Colon (tissue), 2 donors: ENCODE measurements around the gene VPS9D1.

ENCODE experiments used
- FAIRE-seq: peaks from 2 replicates; lab custom pipeline; 2012; peaks lifted over from hg19 to GRCh38; lab: Jason Lieb, UNC
- donor health status: control.
- donor health status: control.

VPS9D1 gene

GRCh38 chr16:89732918-89733242, 12.2 kb upstream of the VPS9D1 start:
- no peak for FAIRE-seq

- no peak for FAIRE-seq
Observed at GRCh38 chr16:89732142-89732917, 11.6 kb upstream of the VPS9D1 start.

DNA sequence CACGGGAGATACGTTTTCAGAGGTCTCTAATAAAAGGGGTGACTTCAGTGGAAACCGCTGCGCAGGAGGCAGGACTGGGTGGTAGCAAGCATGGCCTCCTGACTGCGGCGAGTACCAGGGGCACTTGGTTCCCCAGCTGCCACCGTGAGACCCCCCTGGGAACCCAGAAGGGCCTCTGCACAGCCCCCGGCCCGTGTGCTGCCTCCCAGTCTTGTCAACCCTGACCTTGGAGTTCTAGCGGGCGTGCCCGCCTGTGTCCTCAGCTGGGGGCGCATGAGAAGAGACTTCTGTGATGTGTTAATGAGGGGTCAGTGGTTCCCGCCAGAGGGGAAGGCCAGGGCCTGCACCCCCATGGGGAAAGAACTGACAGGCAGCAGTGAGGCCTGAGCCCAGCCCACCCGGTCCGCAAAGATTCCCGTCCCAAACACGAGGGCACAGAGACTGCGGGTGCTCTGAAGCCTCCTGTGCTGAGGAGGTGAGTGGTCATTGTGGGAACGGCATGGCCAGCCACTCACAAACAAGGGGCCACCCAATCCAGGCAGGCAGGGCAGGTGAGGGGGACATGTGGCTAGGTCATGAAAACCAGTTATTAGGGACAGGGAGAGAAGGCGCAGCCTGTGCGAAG, 10.0 kb upstream of the VPS9D1 start:
- no peak for FAIRE-seq

- no peak for FAIRE-seq
Observed at GRCh38 chr16:89729863-89730593, 9.3 kb upstream of the VPS9D1 start.

GRCh38 chr16:89729293-89729692, 8.6 kb upstream of the VPS9D1 start:
- FAIRE-seq = no peak

- FAIRE-seq = no peak
Observed at GRCh38 chr16:89727406-89728120, 6.9 kb upstream of the VPS9D1 start.

DNA sequence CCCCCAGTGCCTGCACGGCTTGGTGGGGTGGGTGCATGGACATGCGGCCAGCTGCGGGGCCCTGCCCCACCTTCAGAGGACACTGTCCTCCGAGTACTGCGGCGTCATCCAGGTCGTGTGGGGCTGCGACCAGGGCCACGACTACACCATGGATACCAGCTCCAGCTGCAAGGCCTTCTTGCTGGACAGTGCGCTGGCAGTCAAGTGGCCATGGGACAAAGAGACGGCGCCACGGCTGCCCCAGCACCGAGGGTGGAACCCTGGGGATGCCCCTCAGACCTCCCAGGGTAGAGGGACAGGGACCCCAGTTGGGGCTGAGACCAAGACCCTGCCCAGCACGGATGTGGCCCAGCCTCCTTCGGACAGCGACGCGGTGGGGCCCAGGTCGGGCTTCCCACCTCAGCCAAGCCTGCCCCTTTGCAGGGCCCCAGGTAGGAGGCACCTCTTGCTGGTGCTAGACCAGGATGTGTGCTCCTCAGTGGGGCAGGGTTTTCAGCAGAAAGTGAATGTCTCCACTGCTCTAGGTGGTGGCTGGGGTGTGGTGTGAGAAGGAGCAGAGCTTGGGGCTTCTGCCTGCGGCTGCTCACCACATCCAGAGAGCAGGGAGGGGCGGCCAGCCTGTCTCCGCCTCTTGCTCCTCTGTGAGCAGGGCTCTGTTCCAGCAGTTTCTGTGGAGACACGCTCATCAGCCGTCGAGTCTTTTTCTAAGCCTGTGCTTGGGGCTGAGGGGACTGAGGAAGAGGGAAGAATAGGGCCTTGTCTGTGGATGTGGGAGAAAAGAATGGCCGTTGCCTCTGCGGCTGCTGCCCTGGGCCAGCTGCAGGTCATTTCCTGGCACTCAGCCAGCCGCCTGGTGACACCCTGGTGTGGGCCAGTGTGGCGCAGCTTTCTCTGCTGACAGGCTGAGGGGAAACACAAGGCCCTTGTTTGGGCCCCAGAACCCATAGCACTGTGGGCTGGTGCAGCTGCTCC, 2.9 kb upstream of the VPS9D1 start:
- FAIRE-seq = no peak

DNA sequence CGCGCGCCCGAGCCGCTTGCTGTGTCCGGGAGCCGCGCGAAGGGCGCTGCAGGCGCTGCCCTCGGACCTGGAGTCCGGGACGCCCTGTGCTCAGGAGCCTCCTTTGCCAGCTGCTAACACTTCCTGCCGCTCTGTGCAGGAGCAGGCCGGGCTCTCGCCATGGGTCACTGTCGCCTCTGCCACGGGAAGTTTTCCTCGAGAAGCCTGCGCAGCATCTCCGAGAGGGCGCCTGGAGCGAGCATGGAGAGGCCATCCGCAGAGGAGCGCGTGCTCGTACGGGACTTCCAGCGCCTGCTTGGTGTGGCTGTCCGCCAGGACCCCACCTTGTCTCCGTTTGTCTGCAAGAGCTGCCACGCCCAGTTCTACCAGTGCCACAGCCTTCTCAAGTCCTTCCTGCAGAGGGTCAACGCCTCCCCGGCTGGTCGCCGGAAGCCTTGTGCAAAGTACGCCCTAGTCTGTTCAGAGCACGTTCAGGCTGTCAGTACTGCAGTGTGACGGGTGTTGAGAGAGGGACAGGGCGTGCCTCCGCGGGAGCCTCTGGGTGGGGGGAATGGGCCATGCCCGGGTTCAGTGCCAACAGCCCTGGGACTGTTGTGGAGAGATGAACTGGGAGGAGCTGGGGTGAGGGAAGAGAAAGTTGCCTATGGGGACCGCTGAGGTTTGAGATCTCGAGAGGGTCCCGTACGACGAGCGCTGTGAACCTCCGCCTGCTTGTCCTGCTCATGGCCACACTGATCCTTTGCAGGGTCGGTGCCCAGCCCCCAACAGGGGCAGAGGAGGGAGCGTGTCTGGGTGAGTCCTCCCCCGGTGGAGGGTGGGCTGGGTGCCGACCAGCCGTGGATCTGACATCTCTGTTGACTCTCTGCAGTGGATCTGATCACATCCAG, 1.9 kb upstream of the VPS9D1 start:
- FAIRE-seq = no peak

DNA sequence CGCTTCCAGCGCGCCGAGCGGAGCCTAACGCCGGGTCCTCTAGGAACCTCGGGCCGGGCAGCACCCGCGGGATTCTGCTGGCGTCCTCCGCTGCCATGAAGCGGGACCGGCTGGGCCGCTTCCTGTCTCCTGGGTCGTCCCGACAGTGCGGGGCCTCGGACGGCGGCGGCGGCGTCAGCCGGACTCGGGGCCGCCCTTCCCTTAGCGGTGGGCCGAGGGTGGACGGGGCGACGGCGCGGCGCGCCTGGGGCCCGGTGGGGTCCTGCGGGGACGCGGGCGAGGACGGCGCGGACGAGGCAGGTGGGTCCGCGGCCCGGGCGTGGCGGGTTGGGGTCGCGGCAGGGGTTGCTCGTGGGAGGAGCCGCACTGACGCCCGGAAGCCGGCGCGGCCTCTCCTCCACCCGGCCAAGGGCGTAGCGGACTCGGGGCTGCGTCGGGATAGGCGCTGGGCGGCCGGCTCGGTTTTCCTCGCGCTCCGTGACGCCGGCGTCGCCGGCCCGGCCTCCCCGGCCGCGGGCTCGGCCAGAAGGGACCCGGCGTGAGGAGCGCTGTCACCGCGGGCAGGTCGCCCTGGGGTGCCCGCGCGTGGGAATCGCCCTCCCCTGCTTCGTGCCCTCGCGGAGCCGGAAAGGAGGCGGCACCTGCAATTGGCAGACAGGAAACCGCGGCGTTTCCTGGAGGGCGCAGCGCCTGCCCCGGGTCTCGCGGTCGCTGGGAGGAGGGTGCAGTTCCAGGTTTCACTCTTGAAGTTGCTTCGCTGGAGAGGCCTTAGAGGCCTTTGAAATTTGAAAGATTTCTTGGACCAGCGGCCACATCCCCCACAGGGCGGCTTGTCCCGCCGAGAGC, 1.1 kb upstream of the VPS9D1 start:
- no peak for FAIRE-seq

DNA sequence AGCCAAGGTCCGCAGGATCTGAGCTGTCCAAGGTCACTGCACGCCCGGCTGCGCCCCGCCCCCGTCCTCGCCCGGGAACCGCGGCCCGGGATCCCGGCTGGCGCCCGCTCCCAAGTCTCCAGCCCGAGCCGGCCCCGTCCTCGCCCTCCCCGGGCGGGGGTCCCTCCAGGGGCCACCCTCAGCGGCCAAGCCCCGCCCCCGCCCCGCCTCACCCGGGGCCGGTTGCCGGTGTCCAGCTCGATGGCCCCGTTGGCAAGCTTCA, 216 bp downstream of the VPS9D1 start:
- no peak for FAIRE-seq

DNA sequence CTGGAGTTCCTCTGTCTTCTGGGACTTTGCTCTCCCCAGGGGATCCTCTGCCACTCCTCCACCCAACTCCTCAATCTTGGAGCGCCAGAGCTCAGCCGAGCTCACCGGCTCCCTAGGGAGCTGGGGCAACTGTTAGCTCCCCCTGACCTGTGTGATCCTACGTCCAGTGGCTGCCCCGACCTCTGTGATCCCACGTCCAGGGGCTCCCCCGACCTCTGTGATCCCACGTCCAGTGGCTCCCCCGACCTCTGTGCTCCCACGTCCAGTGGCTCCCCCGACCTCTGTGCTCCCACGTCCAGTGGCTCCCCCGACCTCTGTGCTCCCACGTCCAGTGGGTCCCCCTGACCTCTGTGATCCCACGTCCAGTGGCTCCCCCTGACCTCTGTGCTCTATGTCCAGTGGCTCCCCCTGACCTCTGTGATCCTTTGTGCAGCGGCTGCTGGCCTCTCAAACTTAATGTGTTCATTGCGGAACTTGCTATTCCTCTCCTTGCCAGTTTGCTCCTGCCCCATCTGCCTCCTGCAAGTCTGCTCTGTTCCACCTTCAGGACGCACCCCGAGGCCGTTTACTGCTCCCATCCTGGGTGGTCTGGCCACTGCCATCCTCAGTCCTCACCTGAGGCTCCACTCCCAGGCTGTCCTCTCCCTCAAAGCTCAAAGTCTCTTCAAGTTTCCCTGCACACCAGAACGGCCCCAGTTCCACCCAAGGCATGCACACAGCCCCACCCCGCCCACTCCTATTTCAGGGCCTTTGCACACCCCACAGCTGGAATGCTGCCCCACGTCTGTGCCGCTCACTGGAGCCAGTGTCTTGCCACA, 2.8 kb downstream of the VPS9D1 start:
- FAIRE-seq = no peak

DNA sequence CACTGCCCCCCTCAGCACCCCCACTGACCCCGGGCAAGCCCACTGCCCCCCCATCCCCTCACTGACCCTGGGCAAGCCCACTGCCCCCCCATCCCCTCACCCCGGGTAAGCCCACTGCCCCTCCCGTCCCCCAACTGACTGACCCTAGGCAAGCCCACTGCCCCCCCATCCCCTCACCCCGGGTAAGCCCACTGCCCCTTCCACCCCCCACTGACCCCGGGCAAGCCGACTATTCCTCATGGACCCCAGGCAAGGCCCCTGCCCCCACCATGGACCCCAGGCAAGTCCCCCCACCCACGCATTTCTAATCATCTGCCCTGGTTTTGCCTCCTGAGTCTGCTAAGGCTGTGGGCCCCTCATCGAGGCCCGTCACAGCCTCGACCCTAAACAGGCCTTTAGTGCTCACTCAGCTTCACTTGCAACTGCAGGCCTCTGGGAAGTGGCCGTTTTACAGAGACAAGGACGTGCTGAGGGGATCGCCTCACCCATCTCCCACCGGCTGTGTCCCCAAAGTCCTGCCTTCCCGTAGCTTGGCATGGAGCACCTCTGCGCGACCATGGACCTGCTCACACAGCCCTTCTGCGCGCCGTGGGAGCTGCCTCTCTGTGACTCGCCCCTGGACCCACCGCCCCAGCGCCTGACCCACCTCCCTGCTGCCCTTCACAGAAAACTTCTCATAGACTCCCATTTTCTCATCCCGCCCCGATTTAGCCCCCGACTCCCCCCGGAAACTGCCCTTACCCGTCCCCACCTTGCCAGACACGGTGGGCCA, 3.6 kb downstream of the VPS9D1 start:
- no peak for FAIRE-seq

DNA sequence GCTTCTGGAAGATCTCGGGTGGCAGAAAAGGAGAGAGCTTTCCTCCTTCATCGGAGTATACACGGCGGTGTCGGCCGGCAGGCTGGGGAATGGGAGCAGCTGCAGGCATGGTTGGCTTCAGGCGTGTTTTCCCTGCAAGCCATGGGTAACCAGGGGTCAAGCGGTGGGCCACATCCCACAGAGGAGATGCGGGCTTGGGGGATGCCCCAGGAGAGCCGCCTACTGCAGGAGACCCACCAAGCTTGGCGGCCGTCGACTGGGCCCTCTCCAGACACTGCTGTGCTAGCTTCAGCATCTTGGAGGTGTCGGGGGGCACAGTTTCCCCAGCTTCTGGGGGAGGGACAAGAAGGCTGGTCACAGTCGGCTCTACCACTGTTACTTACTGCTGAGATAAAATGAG, 4.2 kb downstream of the VPS9D1 start:
- FAIRE-seq = no peak

DNA sequence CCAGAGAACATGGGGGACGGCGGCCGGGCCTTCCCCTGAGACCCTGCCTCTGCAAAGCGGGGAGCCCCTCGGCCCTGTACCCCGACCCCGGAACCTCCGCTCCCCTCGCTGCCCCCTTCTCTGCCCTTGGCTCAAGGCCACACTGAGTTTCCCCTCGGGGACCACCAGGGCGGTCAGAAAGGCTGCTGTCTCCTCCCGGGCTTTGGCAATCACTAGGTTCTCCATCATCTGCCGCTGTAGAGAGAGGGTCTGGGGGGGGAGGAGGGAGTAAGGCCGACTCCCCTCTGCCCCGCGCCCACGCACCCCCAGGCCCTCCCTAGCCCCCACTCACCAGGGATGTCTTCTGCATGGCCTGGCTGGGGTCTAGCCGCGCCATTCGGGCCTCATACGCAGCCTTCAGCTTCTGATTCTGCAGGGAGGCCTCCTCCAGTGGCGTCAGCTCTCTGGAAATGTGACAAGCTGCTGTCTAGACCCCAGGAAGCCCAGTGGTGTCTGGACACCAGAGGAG, 8.4 kb downstream of the VPS9D1 start:
- FAIRE-seq = no peak

DNA sequence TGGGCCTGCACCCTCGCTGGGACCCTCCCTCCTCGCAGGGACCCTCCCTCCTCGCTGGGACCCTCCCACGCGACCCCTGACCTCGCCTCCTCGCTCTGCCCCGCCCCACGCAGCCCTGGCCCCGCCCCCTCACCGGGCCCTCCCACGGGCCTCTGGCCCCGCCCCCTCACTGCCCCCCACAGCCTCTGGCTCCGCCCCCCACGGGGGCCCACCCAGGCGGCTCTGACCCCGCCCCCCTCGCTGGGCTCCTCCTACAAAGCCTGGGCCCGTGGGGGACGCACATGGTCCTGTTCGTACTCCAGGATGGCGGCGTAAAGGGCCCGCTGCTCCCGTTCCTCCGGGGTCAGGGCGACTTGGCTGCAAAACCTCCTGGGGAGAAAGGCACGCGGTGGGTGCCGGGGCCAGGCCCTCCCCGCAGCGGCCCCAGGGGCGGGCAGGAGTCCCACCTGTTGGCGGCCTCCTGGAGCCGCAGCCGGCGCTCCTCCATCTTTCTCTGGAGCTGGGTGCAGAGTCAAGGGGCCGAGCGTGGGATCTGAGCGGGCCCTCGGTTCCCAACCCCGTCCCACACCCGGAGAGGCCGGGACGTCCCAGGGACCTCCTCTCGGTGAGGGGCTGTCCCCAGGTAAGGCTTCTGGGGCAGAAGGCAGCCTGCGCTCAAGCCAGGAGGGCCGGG, 9.0 kb downstream of the VPS9D1 start:
- no peak for FAIRE-seq

GRCh38 chr16:89710709-89711564, 9.8 kb downstream of the VPS9D1 start:
- FAIRE-seq = no peak
